ENCODE data around the gene GFRA1. TPM values are rescaled to one million over a fixed set of nuclear protein-coding genes. Genes with fewer than 3 reads are reported as not detected.

Gene GFRA1
- total RNA-seq, 4 donors from 2014 or later, result 1.8 to 21.4 (median 12.1) TPM

- H3K27me3 ChIP-seq, result no peaks in the 10 kb centered on the region
- no peaks in the 10 kb centered on the region for H3K9me3 ChIP-seq
- no peaks in the 10 kb centered on the region for H3K36me3 ChIP-seq
- H3K27ac ChIP-seq, result no peak overlapping the region
- no peaks in the 10 kb centered on the region for H3K4me1 ChIP-seq
- no peak for DNase-seq
- TF ChIP-seq POLR2A (IDR thresholded peaks at IDR 0.05) (no peak), CTCF (IDR thresholded peaks at IDR 0.05) (no peak)
- H3K4me3 ChIP-seq, result no peak overlapping the region
These were observed 26.7 kb downstream of the GFRA1 start for GRCh38 chr10:116246263-116246662.

GRCh38 chr10:116245156-116245555 is 27.9 kb downstream of the GFRA1 start:
- Histone ChIP-seq H3K9me3 (no peaks in the 10 kb centered on the region), H3K4me1 (no peaks in the 10 kb centered on the region), H3K36me3 (no peaks in the 10 kb centered on the region), H3K4me3 (no peak overlapping the region), H3K27me3 (no peaks in the 10 kb centered on the region), H3K27ac (no peak overlapping the region)
- no peak for DNase-seq
- no peak for TF ChIP-seq POLR2A (IDR thresholded peaks at IDR 0.05)
- no peak for TF ChIP-seq CTCF (IDR thresholded peaks at IDR 0.05)

GRCh38 chr10:116241642-116242410 is 31.2 kb downstream of the GFRA1 start:
- Histone ChIP-seq H3K4me1 (no peaks in the 10 kb centered on the region), H3K4me3 (no peak overlapping the region), H3K9me3 (no peaks in the 10 kb centered on the region), H3K27ac (no peak overlapping the region), H3K36me3 (no peaks in the 10 kb centered on the region), H3K27me3 (no peaks in the 10 kb centered on the region)
- no peak for DNase-seq
- TF ChIP-seq CTCF (IDR thresholded peaks at IDR 0.05), result no peak
- TF ChIP-seq POLR2A (IDR thresholded peaks at IDR 0.05), result no peak

- no peak for TF ChIP-seq POLR2A (IDR thresholded peaks at IDR 0.05)
- no peak for TF ChIP-seq CTCF (IDR thresholded peaks at IDR 0.05)
- no peak overlapping the region for H3K4me3 ChIP-seq
- no peaks in the 10 kb centered on the region for H3K27me3 ChIP-seq
These were observed 31.9 kb downstream of the GFRA1 start for GRCh38 chr10:116241085-116241484.

GRCh38 chr10:116240157-116240950 is 32.7 kb downstream of the GFRA1 start:
- Histone ChIP-seq H3K27me3 (no peaks in the 10 kb centered on the region), H3K4me1 (no peaks in the 10 kb centered on the region), H3K36me3 (no peaks in the 10 kb centered on the region), H3K9me3 (no peaks in the 10 kb centered on the region), H3K27ac (no peak overlapping the region), H3K4me3 (no peak overlapping the region)
- DNase-seq, result no peak
- no peak for TF ChIP-seq POLR2A (IDR thresholded peaks at IDR 0.05)

More at GRCh38 chr10:116241085-116241484, 31.9 kb downstream of the GFRA1 start:
- no peaks in the 10 kb centered on the region for H3K9me3 ChIP-seq
- H3K4me1 ChIP-seq, result no peaks in the 10 kb centered on the region
- no peak for DNase-seq
- H3K36me3 ChIP-seq, result no peaks in the 10 kb centered on the region
- no peak overlapping the region for H3K27ac ChIP-seq

- Histone ChIP-seq H3K36me3 (no peaks in the 10 kb centered on the region), H3K27ac (no peak overlapping the region), H3K4me1 (no peaks in the 10 kb centered on the region), H3K9me3 (no peaks in the 10 kb centered on the region), H3K4me3 (no peak overlapping the region), H3K27me3 (no peaks in the 10 kb centered on the region)
- TF ChIP-seq CTCF (IDR thresholded peaks at IDR 0.05), result no peak
- no peak for TF ChIP-seq POLR2A (IDR thresholded peaks at IDR 0.05)
- no peak for DNase-seq
These were observed 33.8 kb downstream of the GFRA1 start for GRCh38 chr10:116239229-116239628.

Data from Peyer's patch (tissue), 4 donors.